Measurements from ENCODE around the gene KCNK4.

DNA sequence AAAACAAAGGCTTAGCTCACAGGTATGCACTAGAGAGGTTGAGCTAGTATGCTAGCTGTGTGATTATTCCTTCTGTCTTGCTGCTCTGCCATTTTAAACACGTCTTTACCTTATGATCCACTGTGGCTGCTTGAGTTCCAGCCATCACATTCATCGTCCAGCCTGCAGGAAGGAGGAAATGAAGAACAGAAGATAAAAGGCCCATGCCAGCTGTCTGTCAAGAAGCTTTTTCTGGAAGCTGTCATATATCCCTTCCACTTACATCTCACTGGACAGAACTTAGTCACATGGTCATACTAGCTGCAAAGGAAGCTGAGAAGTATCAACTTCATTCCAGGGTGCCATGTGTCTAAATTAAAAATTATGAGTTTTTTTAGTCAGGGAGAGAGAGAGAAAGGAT lies 36.3 kb downstream of the KCNK4 start:
- TF ChIP-seq, protein P1, sequence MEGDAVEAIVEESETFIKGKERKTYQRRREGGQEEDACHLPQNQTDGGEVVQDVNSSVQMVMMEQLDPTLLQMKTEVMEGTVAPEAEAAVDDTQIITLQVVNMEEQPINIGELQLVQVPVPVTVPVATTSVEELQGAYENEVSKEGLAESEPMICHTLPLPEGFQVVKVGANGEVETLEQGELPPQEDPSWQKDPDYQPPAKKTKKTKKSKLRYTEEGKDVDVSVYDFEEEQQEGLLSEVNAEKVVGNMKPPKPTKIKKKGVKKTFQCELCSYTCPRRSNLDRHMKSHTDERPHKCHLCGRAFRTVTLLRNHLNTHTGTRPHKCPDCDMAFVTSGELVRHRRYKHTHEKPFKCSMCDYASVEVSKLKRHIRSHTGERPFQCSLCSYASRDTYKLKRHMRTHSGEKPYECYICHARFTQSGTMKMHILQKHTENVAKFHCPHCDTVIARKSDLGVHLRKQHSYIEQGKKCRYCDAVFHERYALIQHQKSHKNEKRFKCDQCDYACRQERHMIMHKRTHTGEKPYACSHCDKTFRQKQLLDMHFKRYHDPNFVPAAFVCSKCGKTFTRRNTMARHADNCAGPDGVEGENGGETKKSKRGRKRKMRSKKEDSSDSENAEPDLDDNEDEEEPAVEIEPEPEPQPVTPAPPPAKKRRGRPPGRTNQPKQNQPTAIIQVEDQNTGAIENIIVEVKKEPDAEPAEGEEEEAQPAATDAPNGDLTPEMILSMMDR (IDR thresholded peaks at IDR 0.05) = no peak
- TF ChIP-seq POLR2AphosphoS5 (IDR thresholded peaks at IDR 0.05) (no peak), POLR2A (IDR thresholded peaks at IDR 0.05) (no peak)
